Panc1 (cell line): ENCODE data around the gene MARK3. TPM values are rescaled to one million over a fixed set of nuclear protein-coding genes. Genes with fewer than 3 reads are reported as not detected.

Experiments used
- ATAC-seq: fragments of 200-7000 bp; cut with Tn5 transposase; 2 replicates; pipeline ENCODE4 v1.9.1; 2020; ENCODE audit warnings: mild to moderate bottlenecking, moderate library complexity
- BruUV-seq: library from RNA; stranded (reverse); fragments of 400-500 nt; replicated peaks from 2 replicates; lab custom pipeline; 2021; lab: Mats Ljungman, UMichigan
- CTCF ChIA-PET: fragments of 300-600 bp; sonication (Branson Sonifier 250); formaldehyde crosslinking; loops from one replicate; lab custom pipeline; 2022; ENCODE audit warnings: antibody characterized with exemption; lab: Charles Lee
- POLR2A ChIA-PET: fragments of 300-600 bp; sonication (Branson Sonifier 250); formaldehyde crosslinking; loops from one replicate; lab custom pipeline; 2022; ENCODE audit warnings: antibody characterized with exemption; lab: Charles Lee
- DNase-seq: peaks from one replicate; pipeline ENCODE4 v3.0.0-alpha.2; 2010; ENCODE audit warnings: low read depth, low spot score
- H3K27ac ChIP-seq: 2 replicates; pipeline ENCODE4 v1.5.1; 2011; ENCODE audit warnings: mild to moderate bottlenecking, low read length, inconsistent platforms
- H3K27me3 ChIP-seq: fragments of 200-500 bp; sonication (Bioruptor generic); 2 replicates; pipeline ENCODE4 v1.6.0; 2014; ENCODE audit warnings: low read length, inconsistent platforms; ENCODE audit not compliant: control insufficient read depth, insufficient read depth
- H3K36me3 ChIP-seq: fragments of 200-500 bp; sonication (Bioruptor generic); 2 replicates; pipeline ENCODE4 v1.5.1; 2014; ENCODE audit warnings: inconsistent platforms, mild to moderate bottlenecking, low read length, moderate library complexity; ENCODE audit not compliant: control insufficient read depth, insufficient read depth
- H3K4me1 ChIP-seq: 2 replicates; pipeline ENCODE4 v1.5.1; 2011; ENCODE audit warnings: inconsistent platforms, mild to moderate bottlenecking, low read length, moderate library complexity; ENCODE audit not compliant: control insufficient read depth, insufficient read depth
- H3K4me3 ChIP-seq, 2 experiments: 2 replicates each; pipeline ENCODE4 v1.5.1; 2011 to 2012; ENCODE audit warnings: low read depth in 2 of 2, low read length in 2 of 2, mild to moderate bottlenecking in 2 of 2, inconsistent platforms in 1 of 2, moderate library complexity in 1 of 2
- H3K9me3 ChIP-seq: fragments of 200-500 bp; sonication (Bioruptor generic); 2 replicates; pipeline ENCODE4 v1.5.1; 2014; ENCODE audit warnings: low read depth, mild to moderate bottlenecking, inconsistent platforms, low read length, moderate library complexity; ENCODE audit not compliant: control insufficient read depth, insufficient read depth
- POLR2AphosphoS5 ChIP-seq: IDR thresholded peaks from 2 replicates; pipeline ENCODE4 v1.6.1; 2012; ENCODE audit warnings: mild to moderate bottlenecking, low read depth, low read length, moderate library complexity
- SIN3A ChIP-seq: IDR thresholded peaks from 2 replicates; pipeline ENCODE4 v1.6.1; 2012; ENCODE audit warnings: low read depth, mild to moderate bottlenecking, low read length, moderate library complexity, borderline replicate concordance; ENCODE audit not compliant: insufficient read depth
- TCF7L2 ChIP-seq: IDR thresholded peaks from 2 replicates; pipeline ENCODE4 v1.6.1; 2011; ENCODE audit warnings: mild to moderate bottlenecking, low read depth, low read length, inconsistent platforms
- in situ Hi-C: cut with HindIII; loops from 2 replicates; pipeline ENCODE4 v1.10.0; 2016; ENCODE audit warnings: low sequenced_read_pairs, low pct_unique_long_range_greater_than_20kb
- intact Hi-C: fragments of 100-400 bp; cut with micrococcal nuclease; formaldehyde crosslinking; loops from one replicate; pipeline ENCODE4 v1.10.0; 2022; ENCODE audit not compliant: unreplicated experiment
- total RNA-seq: library from RNA; stranded (reverse); gene quantifications from one replicate; pipeline ENCODE4 v1.2.1, GENCODE V29; 2021; ENCODE audit not compliant: unreplicated experiment
- TF ChIP-seq, protein P1 (sequence below): fragments of 450-650 bp; IDR thresholded peaks from 2 replicates; pipeline ENCODE4 v1.5.1; 2017; ENCODE audit warnings: mild to moderate bottlenecking
- TF ChIP-seq, protein P2 (sequence below), 2 experiments: IDR thresholded peaks; 2 replicates each; pipeline ENCODE4 v1.6.1; 2011 to 2012; ENCODE audit warnings: low read depth in 2 of 2, control low read depth in 1 of 2, low read length in 1 of 2, mild to moderate bottlenecking in 1 of 2, moderate library complexity in 1 of 2; ENCODE audit not compliant: insufficient read depth in 1 of 2

The MARK3 gene
- total RNA-seq, 1 experiment from 2014 or later: 56.1 TPM

DNA sequence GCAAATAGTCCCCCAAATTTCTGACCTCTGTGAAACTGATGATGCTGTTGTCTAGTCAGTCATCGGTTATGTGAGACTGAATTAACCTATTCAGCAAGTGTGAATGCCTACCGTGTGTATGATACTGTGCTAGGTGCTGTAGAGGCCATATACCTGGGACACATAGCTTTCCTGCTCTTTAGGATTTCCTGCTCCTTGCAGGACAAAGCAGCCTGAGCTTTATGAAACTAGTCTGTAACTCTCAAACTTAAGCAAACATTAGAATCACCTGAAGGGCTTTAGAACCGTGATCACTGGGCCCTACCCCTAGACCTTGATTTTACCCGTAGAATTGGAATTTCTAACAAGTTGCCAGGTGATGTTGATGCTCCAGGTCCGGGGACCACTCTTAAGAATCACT is 6.9 kb downstream of the MARK3 start:
- ChIA-PET POLR2A (interaction anchor here (0.6 kb wide), 1 partner anchor 56 kb away, joined by 4 read pairs; no protein-coding TSS in a partner anchor), CTCF (interaction anchor here (0.5 to 1.1 kb wide), 2 partner anchors 10 to 12 kb away, joined by 3 to 7 read pairs; no protein-coding TSS in a partner anchor)
- Histone ChIP-seq H3K9me3 (no peaks in the 10 kb centered on the region), H3K4me1 (peaks cover 27% of the 10 kb centered on the region), H3K27me3 (no peaks in the 10 kb centered on the region), H3K36me3 (no peaks in the 10 kb centered on the region), H3K27ac (no peak overlapping the region), H3K4me3 (no peak overlapping the region)
- intact Hi-C loops (no loop called here), in situ Hi-C loops (no loop called here)
- TF ChIP-seq POLR2AphosphoS5 (no peak), TCF7L2 (no peak), SIN3A (no peak)
- TF ChIP-seq, protein P1, sequence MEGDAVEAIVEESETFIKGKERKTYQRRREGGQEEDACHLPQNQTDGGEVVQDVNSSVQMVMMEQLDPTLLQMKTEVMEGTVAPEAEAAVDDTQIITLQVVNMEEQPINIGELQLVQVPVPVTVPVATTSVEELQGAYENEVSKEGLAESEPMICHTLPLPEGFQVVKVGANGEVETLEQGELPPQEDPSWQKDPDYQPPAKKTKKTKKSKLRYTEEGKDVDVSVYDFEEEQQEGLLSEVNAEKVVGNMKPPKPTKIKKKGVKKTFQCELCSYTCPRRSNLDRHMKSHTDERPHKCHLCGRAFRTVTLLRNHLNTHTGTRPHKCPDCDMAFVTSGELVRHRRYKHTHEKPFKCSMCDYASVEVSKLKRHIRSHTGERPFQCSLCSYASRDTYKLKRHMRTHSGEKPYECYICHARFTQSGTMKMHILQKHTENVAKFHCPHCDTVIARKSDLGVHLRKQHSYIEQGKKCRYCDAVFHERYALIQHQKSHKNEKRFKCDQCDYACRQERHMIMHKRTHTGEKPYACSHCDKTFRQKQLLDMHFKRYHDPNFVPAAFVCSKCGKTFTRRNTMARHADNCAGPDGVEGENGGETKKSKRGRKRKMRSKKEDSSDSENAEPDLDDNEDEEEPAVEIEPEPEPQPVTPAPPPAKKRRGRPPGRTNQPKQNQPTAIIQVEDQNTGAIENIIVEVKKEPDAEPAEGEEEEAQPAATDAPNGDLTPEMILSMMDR: no peak
- TF ChIP-seq, protein P2, sequence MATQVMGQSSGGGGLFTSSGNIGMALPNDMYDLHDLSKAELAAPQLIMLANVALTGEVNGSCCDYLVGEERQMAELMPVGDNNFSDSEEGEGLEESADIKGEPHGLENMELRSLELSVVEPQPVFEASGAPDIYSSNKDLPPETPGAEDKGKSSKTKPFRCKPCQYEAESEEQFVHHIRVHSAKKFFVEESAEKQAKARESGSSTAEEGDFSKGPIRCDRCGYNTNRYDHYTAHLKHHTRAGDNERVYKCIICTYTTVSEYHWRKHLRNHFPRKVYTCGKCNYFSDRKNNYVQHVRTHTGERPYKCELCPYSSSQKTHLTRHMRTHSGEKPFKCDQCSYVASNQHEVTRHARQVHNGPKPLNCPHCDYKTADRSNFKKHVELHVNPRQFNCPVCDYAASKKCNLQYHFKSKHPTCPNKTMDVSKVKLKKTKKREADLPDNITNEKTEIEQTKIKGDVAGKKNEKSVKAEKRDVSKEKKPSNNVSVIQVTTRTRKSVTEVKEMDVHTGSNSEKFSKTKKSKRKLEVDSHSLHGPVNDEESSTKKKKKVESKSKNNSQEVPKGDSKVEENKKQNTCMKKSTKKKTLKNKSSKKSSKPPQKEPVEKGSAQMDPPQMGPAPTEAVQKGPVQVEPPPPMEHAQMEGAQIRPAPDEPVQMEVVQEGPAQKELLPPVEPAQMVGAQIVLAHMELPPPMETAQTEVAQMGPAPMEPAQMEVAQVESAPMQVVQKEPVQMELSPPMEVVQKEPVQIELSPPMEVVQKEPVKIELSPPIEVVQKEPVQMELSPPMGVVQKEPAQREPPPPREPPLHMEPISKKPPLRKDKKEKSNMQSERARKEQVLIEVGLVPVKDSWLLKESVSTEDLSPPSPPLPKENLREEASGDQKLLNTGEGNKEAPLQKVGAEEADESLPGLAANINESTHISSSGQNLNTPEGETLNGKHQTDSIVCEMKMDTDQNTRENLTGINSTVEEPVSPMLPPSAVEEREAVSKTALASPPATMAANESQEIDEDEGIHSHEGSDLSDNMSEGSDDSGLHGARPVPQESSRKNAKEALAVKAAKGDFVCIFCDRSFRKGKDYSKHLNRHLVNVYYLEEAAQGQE (IDR thresholded peaks at IDR 0.05; ENCODE audit: insufficient read depth in 1 of 2, low read depth in 2 of 2, low read length in 1 of 2): no peak
- ATAC-seq: no peak
- no TSS peak for BruUV-seq
- DNase-seq: no peak

DNA sequence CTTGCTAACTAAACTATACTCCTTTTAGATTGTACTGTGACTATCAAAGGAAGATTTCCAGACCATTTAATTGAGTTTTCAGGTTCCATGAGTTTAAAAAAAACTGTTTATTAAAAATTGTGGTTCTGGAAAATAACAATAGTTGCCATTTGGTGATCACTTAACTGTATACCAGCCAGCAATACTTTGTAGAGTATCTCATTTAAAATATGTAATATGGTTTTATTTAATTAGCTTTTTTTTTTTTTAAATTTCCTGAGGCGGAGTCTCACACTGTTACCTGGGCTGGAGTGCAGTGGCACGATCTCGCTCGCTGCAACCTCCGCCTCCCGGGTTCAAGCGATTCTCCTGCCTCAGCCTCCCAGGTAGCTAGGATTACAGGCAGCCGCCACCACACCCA is 7.4 kb downstream of the MARK3 start:
- ATAC-seq (no peak), DNase-seq (no peak)
- no peaks in the 10 kb centered on the region for H3K27me3 ChIP-seq
- in situ Hi-C loops: no loop called here
- intact Hi-C loops: no loop called here
- H3K4me1 ChIP-seq: peaks cover 27% of the 10 kb centered on the region
- no TSS peak for BruUV-seq
- TF ChIP-seq SIN3A (no peak), POLR2AphosphoS5 (no peak), TCF7L2 (no peak)
- TF ChIP-seq, protein P2 (IDR thresholded peaks at IDR 0.05; ENCODE audit: insufficient read depth in 1 of 2, low read depth in 2 of 2, low read length in 1 of 2): no peak
- TF ChIP-seq, protein P1: no peak
- ChIA-PET CTCF (interaction anchor here (0.5 to 0.7 kb wide), 2 partner anchors 11 to 107 kb away, joined by 3 to 5 read pairs; no protein-coding TSS in a partner anchor), POLR2A (interaction anchor here (0.6 kb wide), 1 partner anchor 56 kb away, joined by 4 read pairs; no protein-coding TSS in a partner anchor)
- H3K27ac ChIP-seq: no peak overlapping the region
- H3K36me3 ChIP-seq: no peaks in the 10 kb centered on the region
- H3K4me3 ChIP-seq: no peak overlapping the region
- H3K9me3 ChIP-seq: no peaks in the 10 kb centered on the region
